ENCODE data around the gene TARS2. TPM values are rescaled to one million over a fixed set of nuclear protein-coding genes. Genes with fewer than 3 reads are reported as not detected.
A peak's percentile ranks its signal among the peaks of the same experiment; 100 is the strongest.

The TARS2 gene
- total and polyA plus RNA-seq, 2 experiments from 2014 or later, result 10.1 to 19.2 TPM

DNA sequence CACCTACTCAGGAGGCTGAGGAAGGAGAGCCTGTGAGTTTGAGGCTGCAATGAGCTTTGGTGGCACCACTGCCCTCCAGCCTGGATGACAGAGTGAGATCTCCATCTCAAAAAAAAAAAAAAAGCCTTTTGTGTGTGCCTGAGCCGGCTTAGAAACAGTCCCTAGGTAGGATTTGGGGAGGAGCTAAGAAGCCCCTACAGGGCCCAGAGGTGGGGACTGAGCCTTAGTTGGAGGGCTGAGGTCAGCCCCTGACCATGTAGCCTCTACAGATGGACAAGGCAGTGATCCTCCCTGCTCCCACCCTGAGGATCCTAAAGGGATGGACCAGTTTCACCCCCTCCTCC, 64.5 kb downstream of the TARS2 start:
- TF ChIP-seq EZH2 (IDR thresholded peaks at IDR 0.05; ENCODE audit: borderline replicate concordance) (no peak), EZH2phosphoT487 (IDR thresholded peaks at IDR 0.05; ENCODE audit: low read depth, severe bottlenecking, unreplicated experiment) (no peak)
- H3K4me2 ChIP-seq, result peak overlapping the region; percentile 26
- no peaks in the 10 kb centered on the region for H3K27me3 ChIP-seq
- no peaks in the 10 kb centered on the region for H3K79me2 ChIP-seq
- 25% methylated on average over 1 of the region's 1 CpG for WGBS (ENCODE audit: low lambda C conversion rate, missing lambda C conversion rate)
- H3K9me2 ChIP-seq (replicated peaks; ENCODE audit: insufficient read depth), result no peaks in the 10 kb centered on the region
- H2AFZ ChIP-seq, result no peak overlapping the region
- DNase-seq (ENCODE audit: low spot score), result no peak
- H3K9me3 ChIP-seq (ENCODE audit: low read depth), result no peaks in the 10 kb centered on the region
- no peaks in the 10 kb centered on the region for H4K20me1 ChIP-seq (ENCODE audit: insufficient read depth, poor library complexity, severe bottlenecking)
- H3K4me3 ChIP-seq, result no peak overlapping the region
- peaks cover 29% of the 10 kb centered on the region for H3K4me1 ChIP-seq (ENCODE audit: insufficient read depth)
- H3K36me3 ChIP-seq (replicated peaks; ENCODE audit: insufficient read depth, low read depth), result no peaks in the 10 kb centered on the region
- peak overlapping the region; percentile 82 for H3K27ac ChIP-seq

- TF ChIP-seq CTCF (IDR thresholded peaks at IDR 0.05; ENCODE audit: poor library complexity) (no peak), EZH2phosphoT487 (IDR thresholded peaks at IDR 0.05; ENCODE audit: low read depth, severe bottlenecking, unreplicated experiment) (no peak), EZH2 (IDR thresholded peaks at IDR 0.05; ENCODE audit: borderline replicate concordance) (no peak)
- no peak overlapping the region for H2AFZ ChIP-seq
Measured at GRCh38 chr1:150552128-150552910, 65.1 kb downstream of the TARS2 start.

GRCh38 chr1:150552911-150553289, 65.7 kb downstream of the TARS2 start:
- no peaks in the 10 kb centered on the region for H4K20me1 ChIP-seq (ENCODE audit: insufficient read depth, poor library complexity, severe bottlenecking)
- no peaks in the 10 kb centered on the region for H3K36me3 ChIP-seq (replicated peaks; ENCODE audit: insufficient read depth, low read depth)
- WGBS (ENCODE audit: low lambda C conversion rate, missing lambda C conversion rate), result 83% methylated on average over 10 of the region's 12 CpGs
- TF ChIP-seq EZH2phosphoT487 (IDR thresholded peaks at IDR 0.05; ENCODE audit: low read depth, severe bottlenecking, unreplicated experiment), result no peak
- TF ChIP-seq CTCF (IDR thresholded peaks at IDR 0.05; ENCODE audit: poor library complexity), result no peak
- no peak for TF ChIP-seq EZH2 (IDR thresholded peaks at IDR 0.05; ENCODE audit: borderline replicate concordance)
- H3K27me3 ChIP-seq, result no peaks in the 10 kb centered on the region
- H3K9me3 ChIP-seq (ENCODE audit: low read depth), result no peaks in the 10 kb centered on the region
- peaks cover 28% of the 10 kb centered on the region for H3K4me1 ChIP-seq (ENCODE audit: insufficient read depth)
- H3K4me2 ChIP-seq, result peak overlapping the region; percentile 23
- peak overlapping the region; percentile 82 for H3K27ac ChIP-seq
- DNase-seq (ENCODE audit: low spot score), result no peak
- H3K79me2 ChIP-seq, result peaks cover 2% of the 10 kb centered on the region
- H3K4me3 ChIP-seq, result no peak overlapping the region
- H3K9me2 ChIP-seq (replicated peaks; ENCODE audit: insufficient read depth), result no peaks in the 10 kb centered on the region
- no peak overlapping the region for H2AFZ ChIP-seq

More at GRCh38 chr1:150552128-150552910, 65.1 kb downstream of the TARS2 start:
- peak overlapping the region; percentile 82 for H3K27ac ChIP-seq
- H3K79me2 ChIP-seq, result no peaks in the 10 kb centered on the region
- H3K9me2 ChIP-seq (replicated peaks; ENCODE audit: insufficient read depth), result no peaks in the 10 kb centered on the region
- peak; percentile 92 for DNase-seq (ENCODE audit: low spot score)
- no peak overlapping the region for H3K4me3 ChIP-seq
- no peaks in the 10 kb centered on the region for H3K36me3 ChIP-seq (replicated peaks; ENCODE audit: insufficient read depth, low read depth)
- no peaks in the 10 kb centered on the region for H3K9me3 ChIP-seq (ENCODE audit: low read depth)
- peaks cover 29% of the 10 kb centered on the region for H3K4me1 ChIP-seq (ENCODE audit: insufficient read depth)
- H4K20me1 ChIP-seq (ENCODE audit: insufficient read depth, poor library complexity, severe bottlenecking), result no peaks in the 10 kb centered on the region
- no peaks in the 10 kb centered on the region for H3K27me3 ChIP-seq
- WGBS (ENCODE audit: low lambda C conversion rate, missing lambda C conversion rate), result 39% methylated on average over 12 of the region's 13 CpGs
- H3K4me2 ChIP-seq, result peak overlapping the region; percentile 26

DNA sequence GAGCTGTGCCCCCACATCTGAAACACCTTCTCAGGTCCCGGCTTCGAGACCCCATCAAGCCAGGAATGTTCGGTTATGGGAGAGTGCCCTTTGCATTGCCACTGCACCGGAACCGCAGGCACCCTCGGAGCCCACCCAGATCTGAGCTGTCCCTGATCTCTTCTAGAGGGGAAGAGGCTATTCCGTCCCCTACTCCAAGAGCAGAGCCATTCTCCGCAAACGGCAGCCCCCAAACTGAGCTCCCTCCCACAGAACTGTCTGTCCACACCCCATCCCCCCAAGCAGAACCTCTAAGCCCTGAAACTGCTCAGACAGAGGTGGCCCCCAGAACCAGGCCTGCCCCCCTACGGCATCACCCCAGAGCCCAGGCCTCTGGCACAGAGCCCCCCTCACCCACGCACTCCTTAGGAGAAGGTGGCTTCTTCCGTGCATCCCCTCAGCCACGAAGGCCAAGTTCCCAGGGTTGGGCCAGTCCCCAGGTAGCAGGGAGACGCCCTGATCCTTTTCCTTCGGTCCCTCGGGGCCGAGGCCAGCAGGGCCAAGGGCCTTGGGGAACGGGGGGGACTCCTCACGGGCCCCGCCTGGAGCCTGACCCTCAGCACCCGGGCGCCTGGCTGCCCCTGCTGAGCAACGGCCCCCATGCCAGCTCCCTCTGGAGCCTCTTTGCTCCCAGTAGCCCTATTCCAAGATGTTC, 66.3 kb downstream of the TARS2 start:
- H3K36me3 ChIP-seq (replicated peaks; ENCODE audit: insufficient read depth, low read depth), result no peaks in the 10 kb centered on the region
- H3K4me3 ChIP-seq, result no peak overlapping the region
- no peak for DNase-seq (ENCODE audit: low spot score)
- TF ChIP-seq EZH2phosphoT487 (IDR thresholded peaks at IDR 0.05; ENCODE audit: low read depth, severe bottlenecking, unreplicated experiment) (no peak), CTCF (IDR thresholded peaks at IDR 0.05; ENCODE audit: poor library complexity) (no peak), EZH2 (IDR thresholded peaks at IDR 0.05; ENCODE audit: borderline replicate concordance) (no peak)
- no peaks in the 10 kb centered on the region for H3K9me2 ChIP-seq (replicated peaks; ENCODE audit: insufficient read depth)
- 98% methylated on average over 15 of the region's 23 CpGs for WGBS (ENCODE audit: low lambda C conversion rate, missing lambda C conversion rate)
- H2AFZ ChIP-seq, result no peak overlapping the region
- H3K4me1 ChIP-seq (ENCODE audit: insufficient read depth), result peaks cover 23% of the 10 kb centered on the region
- H4K20me1 ChIP-seq (ENCODE audit: insufficient read depth, poor library complexity, severe bottlenecking), result no peaks in the 10 kb centered on the region
- H3K27ac ChIP-seq, result peak overlapping the region; percentile 82
- H3K79me2 ChIP-seq, result peaks cover 6% of the 10 kb centered on the region
- no peak overlapping the region for H3K4me2 ChIP-seq
- H3K27me3 ChIP-seq, result no peaks in the 10 kb centered on the region
- no peaks in the 10 kb centered on the region for H3K9me3 ChIP-seq (ENCODE audit: low read depth)
